Cerebellar cortex (tissue), 1 donor: ENCODE measurements around the gene ARAP3.

Experiments used
- DNase-seq: peaks from one replicate; pipeline ENCODE4 v3.0.0-alpha.2; 2015; ENCODE audit warnings: low spot score

ARAP3 gene

DNA sequence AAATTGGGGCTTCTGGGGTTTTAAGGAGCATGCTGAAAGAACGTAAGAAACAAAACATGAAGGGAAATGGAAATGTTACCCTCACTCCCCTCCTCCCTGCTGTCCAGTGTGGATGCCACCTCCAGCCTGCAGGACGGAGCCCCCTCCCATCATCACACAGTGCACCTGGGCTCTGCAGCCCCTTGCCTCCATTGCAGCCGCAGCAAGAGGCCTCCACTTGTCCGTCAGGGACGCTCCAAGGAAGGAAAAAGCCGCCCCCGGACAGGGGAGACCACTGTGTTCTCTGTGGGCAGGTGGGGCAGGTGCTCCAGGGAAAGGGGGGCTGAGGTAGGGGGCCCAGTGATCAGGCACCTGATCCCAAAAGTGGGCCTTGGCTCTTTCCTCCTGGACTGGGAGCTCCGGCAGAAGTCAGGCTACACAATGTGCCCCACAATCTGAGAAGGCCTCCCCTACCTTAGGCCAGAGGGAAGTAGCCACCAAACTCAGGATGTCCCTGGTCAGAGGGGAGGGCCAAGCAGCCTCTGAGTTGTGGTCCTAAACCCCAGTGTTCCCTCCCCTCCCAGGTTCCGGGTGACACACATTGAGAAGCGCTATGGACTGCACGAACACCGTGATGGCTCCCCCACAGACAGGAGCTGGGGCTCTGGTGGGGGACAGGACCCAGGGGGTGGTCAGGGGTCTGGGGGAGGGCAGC lies 42.5 kb downstream of the ARAP3 start:
- DNase-seq = no peak

GRCh38 chr5:141638771-141639170 lies 43.3 kb downstream of the ARAP3 start:
- DNase-seq = no peak

- DNase-seq = peak; percentile 14
These were observed 44.1 kb downstream of the ARAP3 start for GRCh38 chr5:141637767-141638419.

DNA sequence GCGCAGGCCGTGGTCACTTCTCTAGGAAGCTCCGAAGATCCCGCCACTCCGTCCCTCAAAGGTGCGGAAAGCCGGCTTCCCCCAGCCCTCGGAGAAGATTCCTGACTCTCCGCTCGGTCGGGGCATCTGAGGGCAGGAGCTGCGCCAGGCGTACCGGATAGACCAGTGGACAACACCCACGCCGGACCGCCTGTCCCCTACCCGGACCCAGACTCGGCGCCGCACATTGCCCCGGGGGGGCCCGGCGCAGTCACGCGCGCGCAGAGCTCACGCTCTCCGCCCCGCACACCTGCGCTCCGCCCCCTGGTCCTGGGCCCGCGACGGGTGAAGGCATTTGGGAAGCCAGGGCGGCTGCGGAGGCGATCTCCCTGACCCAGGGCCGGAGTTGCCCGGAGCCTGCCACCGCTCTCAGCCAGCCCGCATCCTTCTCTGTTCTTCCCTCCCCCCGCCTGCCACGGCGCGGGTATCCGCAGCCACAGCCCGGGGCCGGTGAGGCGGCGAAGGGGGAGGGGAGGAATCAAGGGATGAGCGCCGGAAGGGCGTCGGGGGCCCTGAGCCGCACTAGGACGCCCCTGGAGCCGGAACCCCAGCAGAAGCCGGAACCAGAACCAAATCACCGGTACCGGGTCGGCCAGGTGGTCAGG lies 44.8 kb downstream of the ARAP3 start:
- peak; percentile 51 for DNase-seq

DNA sequence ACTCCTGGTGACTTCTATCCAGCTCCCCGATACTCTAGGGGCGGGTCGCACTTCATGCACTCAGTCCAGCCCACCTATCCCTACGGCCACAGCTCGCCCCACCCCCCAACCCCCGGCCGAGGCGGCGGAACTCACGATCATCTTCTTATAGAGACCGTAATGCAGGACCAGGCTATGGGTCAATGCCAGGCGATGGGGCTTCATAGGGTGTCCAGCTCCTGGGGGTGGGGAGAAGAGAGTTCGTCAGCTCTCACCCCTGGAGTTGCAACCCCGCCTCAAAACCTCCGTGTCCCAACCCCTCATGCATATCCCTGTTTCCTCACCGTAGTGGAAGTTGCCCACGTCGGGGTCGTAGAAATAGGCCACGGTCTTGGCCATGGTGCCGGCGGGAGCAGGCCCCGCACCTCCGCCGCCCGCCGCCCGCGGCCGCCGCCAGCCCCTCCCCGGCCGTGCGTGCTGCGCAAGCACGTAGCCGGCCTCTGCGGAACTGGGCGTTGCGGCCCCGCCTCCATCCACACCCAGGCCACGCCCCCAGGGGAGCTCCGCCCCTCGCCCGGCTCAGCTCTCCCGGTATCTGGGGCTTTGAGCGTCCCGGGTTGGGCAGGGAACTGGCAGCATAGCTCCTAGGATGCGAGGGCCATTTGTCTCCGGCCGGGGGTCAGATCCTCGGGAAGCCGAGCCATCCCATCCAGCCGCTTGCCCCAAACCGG lies 45.5 kb downstream of the ARAP3 start, which contains the start of the genes HDAC3 and RELL2:
TSS of gene HDAC3 (minus strand) at position 437 of the 710 bp plus-strand sequence. CDS start at position 378, 59 bp downstream.
TSS of gene RELL2 (plus strand) at position 585 of the 710 bp plus-strand sequence. CDS start 1,229 bp downstream, outside the sequence.
- peak; percentile 91 for DNase-seq

DNA sequence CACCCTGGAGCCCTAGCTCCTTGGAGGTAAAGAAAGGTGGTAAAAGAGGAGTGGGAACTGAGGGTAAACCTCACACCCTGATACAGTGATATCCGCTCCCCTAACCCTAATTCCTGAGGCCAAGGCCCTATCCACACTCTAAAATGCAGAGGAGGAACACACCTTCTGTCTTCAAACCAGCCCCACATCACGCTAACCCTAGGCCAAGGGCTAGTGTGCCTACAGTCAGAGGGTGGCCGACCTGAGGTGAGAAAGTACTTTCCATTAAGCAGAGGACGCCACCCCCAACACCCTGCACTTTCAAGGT lies 46.0 kb downstream of the ARAP3 start:
- DNase-seq = no peak

DNA sequence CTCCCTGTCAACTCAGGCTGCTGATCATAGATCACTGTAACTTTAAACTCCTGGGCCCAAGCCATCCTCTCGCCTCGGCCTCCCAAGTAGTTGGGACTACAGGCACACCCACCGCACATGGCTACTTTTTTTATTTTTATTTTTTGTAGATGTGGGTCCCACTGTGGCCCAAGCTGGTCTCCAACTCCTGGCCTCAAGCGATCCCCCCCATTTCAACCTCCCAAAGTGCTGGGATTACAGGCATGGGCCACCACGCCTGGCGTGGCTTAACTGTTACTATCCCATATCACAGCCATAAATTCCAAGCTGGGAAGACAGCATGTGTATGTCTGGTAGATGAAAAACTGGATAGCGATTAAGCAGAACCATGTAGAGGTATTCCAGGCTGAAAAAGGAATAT lies 46.4 kb downstream of the ARAP3 start:
- DNase-seq = no peak

DNA sequence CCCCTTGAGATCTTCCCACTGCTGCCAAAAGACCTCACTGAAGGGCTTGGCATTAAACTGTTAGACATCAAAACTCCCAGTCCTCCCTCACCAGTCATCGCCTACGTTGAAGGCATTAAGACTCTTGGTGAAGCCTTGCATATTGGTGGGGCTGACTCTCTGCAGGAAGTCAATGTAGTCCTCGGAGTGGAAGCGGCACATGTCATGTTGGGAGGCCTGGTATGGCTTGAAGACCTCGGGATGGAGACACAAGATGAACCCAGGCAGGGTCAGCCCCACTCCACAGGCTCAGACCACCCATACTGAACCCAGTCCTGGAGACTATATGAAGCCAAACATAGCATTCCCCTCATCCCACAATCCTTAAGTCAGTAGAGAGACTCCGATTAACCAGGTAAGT lies 47.3 kb downstream of the ARAP3 start:
- DNase-seq = no peak

DNA sequence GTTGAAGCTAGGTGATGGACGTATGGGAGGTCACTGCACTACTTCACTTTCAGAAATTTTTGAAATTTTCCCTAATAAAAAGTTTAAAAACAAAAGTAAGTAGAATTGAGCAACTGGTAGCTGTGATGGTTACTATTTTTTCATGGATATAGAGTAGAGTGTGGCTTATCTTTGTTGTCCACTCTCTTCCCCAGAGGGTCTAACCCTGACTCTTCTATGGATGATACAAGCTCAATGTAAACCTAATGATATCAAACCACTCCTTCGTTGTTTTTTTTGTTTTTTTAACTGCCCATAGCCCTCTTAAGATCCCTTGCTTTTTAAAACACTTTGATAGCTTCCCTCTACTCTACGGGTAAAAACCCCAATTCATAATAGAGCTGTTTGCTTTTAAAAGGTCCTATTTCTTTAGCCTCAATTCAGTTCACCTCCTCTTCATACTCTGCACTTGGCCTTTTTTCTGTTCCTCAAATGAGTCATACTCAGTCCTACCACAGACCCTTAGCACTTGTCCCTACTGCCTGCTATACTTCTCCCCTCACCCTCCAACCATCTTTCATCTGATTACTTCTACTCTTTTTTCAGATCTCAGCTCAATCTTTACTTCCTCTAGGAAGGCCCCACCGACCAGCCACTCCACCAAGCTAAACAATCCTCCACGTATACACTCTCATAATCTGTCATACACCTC lies 48.0 kb downstream of the ARAP3 start:
- no peak for DNase-seq

- DNase-seq = peak; percentile 54
These were observed 49.4 kb downstream of the ARAP3 start for GRCh38 chr5:141632650-141633049.

DNA sequence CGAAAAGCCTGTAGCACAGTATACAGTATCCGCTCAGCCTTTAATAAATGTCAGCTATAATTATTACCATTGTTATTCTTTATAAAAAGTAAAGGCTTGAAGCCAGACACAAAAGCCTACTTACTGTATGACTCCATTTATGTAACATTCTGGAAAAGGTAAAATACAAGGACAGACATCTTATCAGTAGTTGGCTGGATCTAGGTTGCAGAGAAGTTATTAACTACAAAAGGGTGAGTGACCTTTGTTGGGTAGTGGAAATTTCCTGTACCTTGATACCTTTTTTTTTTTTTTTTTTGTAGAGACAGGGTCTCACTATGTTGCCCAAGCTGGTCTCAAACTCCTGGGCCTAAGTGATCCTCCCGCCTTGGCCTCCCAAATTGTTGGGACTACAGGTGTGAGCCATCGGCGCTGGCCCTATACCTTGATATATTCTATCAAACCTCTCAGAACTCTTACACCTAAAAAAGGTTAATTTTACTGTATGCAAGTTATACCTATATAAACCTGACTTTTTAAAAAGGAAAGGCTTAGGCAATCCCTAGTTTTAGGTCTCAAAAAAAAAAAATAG lies 51.4 kb downstream of the ARAP3 start:
- no peak for DNase-seq

GRCh38 chr5:141628175-141628788 lies 53.7 kb downstream of the ARAP3 start:
- no peak for DNase-seq

DNA sequence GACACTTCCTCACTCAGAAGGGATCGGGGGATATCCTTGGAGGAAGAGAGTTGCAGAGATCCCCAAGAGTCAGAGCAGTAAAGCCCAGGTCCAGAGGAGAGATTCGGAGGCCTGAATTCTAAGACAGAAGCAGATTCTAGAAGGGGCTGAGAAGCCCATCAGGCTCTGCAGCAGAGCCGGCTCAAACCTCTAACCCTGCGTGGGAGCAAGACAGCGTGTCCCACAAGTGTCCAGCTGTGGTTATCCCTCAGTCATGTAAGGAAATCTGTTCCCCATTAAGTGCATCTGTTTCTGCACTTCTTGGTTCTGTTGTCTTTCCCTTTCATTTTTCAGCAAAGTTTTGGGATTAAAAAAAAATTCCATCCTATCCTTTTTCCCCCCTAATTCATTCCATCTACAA lies 58.4 kb downstream of the ARAP3 start:
- no peak for DNase-seq

- DNase-seq = no peak
These were observed 58.8 kb downstream of the ARAP3 start for GRCh38 chr5:141623186-141623585.

GRCh38 chr5:141618804-141619554 lies 63.1 kb downstream of the ARAP3 start, which contains the start of gene DIAPH1:
TSS of gene DIAPH1 (minus strand) at chr5:141619000. CDS start at chr5:141618914, 86 bp downstream.
- peak; percentile 95 for DNase-seq

- peak; percentile 58 for DNase-seq
These were observed 63.8 kb downstream of the ARAP3 start for GRCh38 chr5:141618030-141618803.

GRCh38 chr5:141617682-141618029 lies 64.4 kb downstream of the ARAP3 start:
- DNase-seq = peak; percentile 34

DNA sequence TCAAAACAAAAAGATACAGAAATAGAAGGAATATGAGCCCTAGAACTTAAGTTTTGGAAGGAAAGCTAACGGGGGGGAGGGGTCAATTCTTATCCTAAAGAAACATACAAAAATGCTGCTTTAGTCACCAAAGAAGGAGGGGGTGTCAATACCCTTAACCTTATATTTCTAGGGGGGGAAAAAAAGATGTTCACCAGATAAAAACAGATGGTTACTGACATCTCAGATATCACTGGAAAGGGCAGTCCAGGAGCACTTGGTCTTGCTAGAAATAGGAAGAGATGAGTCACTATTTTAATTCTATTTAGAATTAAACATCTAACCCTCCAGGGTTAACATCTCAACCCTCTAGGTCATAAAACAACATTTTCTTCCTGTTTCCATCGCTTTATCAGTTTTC lies 64.9 kb downstream of the ARAP3 start:
- no peak for DNase-seq

DNA sequence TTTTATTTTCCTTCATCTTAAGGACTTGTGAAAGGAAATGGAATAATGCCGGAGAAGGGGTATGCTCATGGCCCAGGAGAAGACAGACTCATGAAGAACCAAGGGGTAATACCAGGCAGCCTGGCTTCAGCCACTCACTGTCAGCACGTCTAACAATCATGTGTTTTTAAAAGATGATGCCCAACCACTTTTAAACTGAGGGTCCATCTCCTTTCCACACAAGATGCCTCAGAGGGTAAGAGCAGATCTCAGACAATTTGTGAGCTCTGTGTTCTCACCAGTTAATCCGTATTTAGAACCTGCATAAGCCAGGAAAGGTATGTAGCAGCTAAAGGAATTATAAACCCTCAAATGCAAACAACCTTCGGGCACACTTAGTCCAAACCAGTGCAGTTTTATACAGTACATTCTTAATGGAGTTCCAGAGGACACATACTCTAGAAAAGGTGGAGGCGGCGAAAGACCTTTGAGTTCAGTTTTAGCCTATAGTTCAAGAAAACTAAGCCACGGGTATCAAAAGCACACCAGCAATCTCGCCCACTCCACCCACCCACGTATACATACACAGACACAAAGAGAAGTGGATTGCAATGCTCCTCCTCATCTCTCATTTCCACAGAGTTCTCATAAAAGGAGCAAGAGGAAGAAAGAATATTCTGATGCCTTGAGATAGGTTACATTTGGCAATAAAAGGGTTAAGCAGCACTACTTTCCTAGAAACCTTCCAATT lies 65.9 kb downstream of the ARAP3 start:
- no peak for DNase-seq
